ENCODE results near the gene BCKDHB. TPM values are rescaled to one million over a fixed set of nuclear protein-coding genes. Genes with fewer than 3 reads are reported as not detected.

Gene BCKDHB
- polyA plus RNA-seq, 2 of the 4 experiments (the other 2 are of a cell fraction): 7.7 to 15.0 TPM

DNA sequence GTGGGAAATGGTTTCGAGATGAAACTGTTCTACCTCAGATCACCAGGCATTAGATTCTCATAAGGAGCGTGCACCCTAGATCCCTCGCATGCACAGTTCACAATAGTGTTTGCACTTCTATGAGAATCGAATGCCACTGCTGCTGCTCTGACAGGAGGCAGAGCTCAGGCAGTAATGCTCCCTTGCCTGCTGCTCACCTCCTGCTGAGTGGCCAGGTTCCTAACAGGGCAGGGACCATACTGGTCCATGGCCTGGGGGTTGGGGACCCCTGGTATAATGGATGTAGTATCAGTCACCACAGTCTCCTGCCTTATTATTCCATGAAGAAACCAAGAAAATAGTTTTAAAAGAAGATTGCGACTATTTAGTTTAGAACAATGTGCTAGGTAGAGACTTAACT is 127.5 kb downstream of the BCKDHB start:
- POLR2A ChIA-PET: no interaction called here
- CTCF ChIA-PET: interaction anchor here (1.2 kb wide), 1 partner anchor 19 kb away, joined by 3 read pairs; no protein-coding TSS in a partner anchor
- H3K9me3 ChIP-seq: no peaks in the 10 kb centered on the region
- ATAC-seq (no peak), DNase-seq (ENCODE audit: low read depth in 1 of 2, low spot score in 1 of 2) (no peak), FAIRE-seq (no peak)
- WGBS (ENCODE audit: missing lambda C conversion rate): 85% methylated on average over 4 of the region's 5 CpGs
- no peak overlapping the region for H3K4me3 ChIP-seq
- no peak for TF ChIP-seq TP53 (CRISPR knock-in tag; IDR thresholded peaks at IDR 0.05)
- TF ChIP-seq FOSL2 (IDR thresholded peaks at IDR 0.05): no peak
- TF ChIP-seq FOSL2 (CRISPR knock-in tag; IDR thresholded peaks at IDR 0.05): no peak
- TF ChIP-seq PHF8 (IDR thresholded peaks at IDR 0.05; ENCODE audit: borderline replicate concordance, low read depth): no peak
- TF ChIP-seq NFE2L2 (conservative IDR thresholded peaks at IDR 0.05; ENCODE audit: low read length): no peak
- TF ChIP-seq ZNF302 (CRISPR knock-in tag; IDR thresholded peaks at IDR 0.05): no peak
- TF ChIP-seq RNF2 (IDR thresholded peaks at IDR 0.05; ENCODE audit: borderline replicate concordance, low read depth): no peak
- TF ChIP-seq, protein P1, sequence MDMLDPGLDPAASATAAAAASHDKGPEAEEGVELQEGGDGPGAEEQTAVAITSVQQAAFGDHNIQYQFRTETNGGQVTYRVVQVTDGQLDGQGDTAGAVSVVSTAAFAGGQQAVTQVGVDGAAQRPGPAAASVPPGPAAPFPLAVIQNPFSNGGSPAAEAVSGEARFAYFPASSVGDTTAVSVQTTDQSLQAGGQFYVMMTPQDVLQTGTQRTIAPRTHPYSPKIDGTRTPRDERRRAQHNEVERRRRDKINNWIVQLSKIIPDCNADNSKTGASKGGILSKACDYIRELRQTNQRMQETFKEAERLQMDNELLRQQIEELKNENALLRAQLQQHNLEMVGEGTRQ (IDR thresholded peaks at IDR 0.05): no peak
- TF ChIP-seq GATA3 (IDR thresholded peaks at IDR 0.05; ENCODE audit: borderline replicate concordance): no peak
- TF ChIP-seq POLR2AphosphoS2 (conservative IDR thresholded peaks at IDR 0.05; ENCODE audit: low read length): no peak
- no peak for TF ChIP-seq EHF (CRISPR knock-in tag; IDR thresholded peaks at IDR 0.05)
- no peak for TF ChIP-seq HOXA7 (CRISPR knock-in tag; IDR thresholded peaks at IDR 0.05)
- no peak for TF ChIP-seq CBX2 (IDR thresholded peaks at IDR 0.05; ENCODE audit: borderline replicate concordance, low read depth)
- no peak for TF ChIP-seq FOXS1 (CRISPR knock-in tag; IDR thresholded peaks at IDR 0.05)
- no peak for TF ChIP-seq CHD2 (IDR thresholded peaks at IDR 0.05; ENCODE audit: low read length, partially characterized antibody)
- no peak overlapping the region for H3K4me2 ChIP-seq
- no peaks in the 10 kb centered on the region for H3K4me1 ChIP-seq
- no peak overlapping the region for H3K27ac ChIP-seq

DNA sequence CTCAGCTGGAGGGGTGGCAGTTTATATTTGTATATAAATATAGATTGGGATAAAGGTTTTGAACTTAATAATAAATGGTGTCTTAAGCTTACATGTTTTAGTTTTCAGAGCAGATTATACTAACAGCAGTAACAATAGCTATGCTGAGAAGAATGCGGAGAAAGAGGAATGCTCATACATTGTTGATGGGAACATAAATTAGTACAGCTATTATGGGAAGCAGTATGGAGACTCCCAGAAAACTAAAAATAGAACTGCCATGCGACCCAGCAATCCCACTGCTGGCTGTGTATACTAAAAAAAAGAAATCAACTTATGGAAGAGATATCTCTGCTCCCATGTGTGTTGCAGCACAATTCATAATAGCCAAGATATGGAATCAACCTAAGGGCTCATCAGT is 127.9 kb downstream of the BCKDHB start:
- no peaks in the 10 kb centered on the region for H3K4me1 ChIP-seq
- no peaks in the 10 kb centered on the region for H3K9me3 ChIP-seq
- no peak overlapping the region for H3K4me2 ChIP-seq
- TF ChIP-seq SREBF2 (IDR thresholded peaks at IDR 0.05) (no peak), HEYL (CRISPR knock-in tag; IDR thresholded peaks at IDR 0.05) (no peak), RCOR1 (IDR thresholded peaks at IDR 0.05; ENCODE audit: low read depth, low read length) (no peak), RNF2 (IDR thresholded peaks at IDR 0.05; ENCODE audit: borderline replicate concordance, low read depth) (no peak), JUN (IDR thresholded peaks at IDR 0.05) (no peak)
- TF ChIP-seq, protein P2, sequence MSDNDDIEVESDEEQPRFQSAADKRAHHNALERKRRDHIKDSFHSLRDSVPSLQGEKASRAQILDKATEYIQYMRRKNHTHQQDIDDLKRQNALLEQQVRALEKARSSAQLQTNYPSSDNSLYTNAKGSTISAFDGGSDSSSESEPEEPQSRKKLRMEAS (IDR thresholded peaks at IDR 0.05): no peak
- FAIRE-seq (no peak), DNase-seq (ENCODE audit: low read depth in 1 of 2, low spot score in 1 of 2) (no peak), ATAC-seq (no peak)
- POLR2A ChIA-PET: no interaction called here
- no peak overlapping the region for H3K4me3 ChIP-seq
- CTCF ChIA-PET: interaction anchor here (0.6 to 1.2 kb wide), 2 partner anchors 20 to 255 kb away, joined by 3 read pairs; no protein-coding TSS in a partner anchor
- no peak overlapping the region for H3K27ac ChIP-seq
- WGBS (ENCODE audit: missing lambda C conversion rate): 69% methylated on average over 2 of the region's 2 CpGs

DNA sequence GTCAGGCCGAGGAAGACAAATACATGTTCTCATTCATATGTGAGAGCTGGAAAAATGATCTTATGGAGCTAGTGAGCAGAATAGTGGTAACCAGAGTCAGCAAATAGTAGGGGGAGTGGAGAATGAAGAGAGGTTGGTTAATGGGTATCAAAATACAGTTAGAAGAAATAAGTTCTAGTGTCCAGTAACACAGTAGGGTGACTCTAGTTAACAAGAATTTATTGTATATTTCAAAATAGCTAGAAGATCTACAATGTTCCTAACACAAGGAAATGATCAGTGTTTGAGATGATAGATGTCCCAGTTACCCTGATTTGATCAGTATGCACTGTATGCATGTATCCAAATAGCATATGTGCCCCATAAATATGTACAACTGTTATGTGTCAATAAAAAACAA is 128.4 kb downstream of the BCKDHB start:
- WGBS (ENCODE audit: missing lambda C conversion rate): 81% methylated on average over 1 of the region's 1 CpG
- TF ChIP-seq SMC3 (IDR thresholded peaks at IDR 0.05) (no peak), POLR2AphosphoS2 (conservative IDR thresholded peaks at IDR 0.05; ENCODE audit: low read length) (no peak), RNF2 (IDR thresholded peaks at IDR 0.05; ENCODE audit: borderline replicate concordance, low read depth) (no peak), ZSCAN20 (CRISPR knock-in tag; IDR thresholded peaks at IDR 0.05) (no peak), RCOR1 (IDR thresholded peaks at IDR 0.05; ENCODE audit: low read depth, low read length) (no peak), POLR2A (IDR thresholded peaks at IDR 0.05; ENCODE audit: low read length) (no peak), NR3C1 (IDR thresholded peaks at IDR 0.05) (no peak), BHLHE40 (IDR thresholded peaks at IDR 0.05; ENCODE audit: low read depth, low read length) (no peak), PHF8 (IDR thresholded peaks at IDR 0.05; ENCODE audit: borderline replicate concordance, low read depth) (no peak), TFCP2L1 (CRISPR knock-in tag; IDR thresholded peaks at IDR 0.05) (no peak)
- TF ChIP-seq, protein P3, sequence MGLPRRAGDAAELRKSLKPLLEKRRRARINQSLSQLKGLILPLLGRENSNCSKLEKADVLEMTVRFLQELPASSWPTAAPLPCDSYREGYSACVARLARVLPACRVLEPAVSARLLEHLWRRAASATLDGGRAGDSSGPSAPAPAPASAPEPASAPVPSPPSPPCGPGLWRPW (IDR thresholded peaks at IDR 0.05): no peak
- TF ChIP-seq, protein P4, sequence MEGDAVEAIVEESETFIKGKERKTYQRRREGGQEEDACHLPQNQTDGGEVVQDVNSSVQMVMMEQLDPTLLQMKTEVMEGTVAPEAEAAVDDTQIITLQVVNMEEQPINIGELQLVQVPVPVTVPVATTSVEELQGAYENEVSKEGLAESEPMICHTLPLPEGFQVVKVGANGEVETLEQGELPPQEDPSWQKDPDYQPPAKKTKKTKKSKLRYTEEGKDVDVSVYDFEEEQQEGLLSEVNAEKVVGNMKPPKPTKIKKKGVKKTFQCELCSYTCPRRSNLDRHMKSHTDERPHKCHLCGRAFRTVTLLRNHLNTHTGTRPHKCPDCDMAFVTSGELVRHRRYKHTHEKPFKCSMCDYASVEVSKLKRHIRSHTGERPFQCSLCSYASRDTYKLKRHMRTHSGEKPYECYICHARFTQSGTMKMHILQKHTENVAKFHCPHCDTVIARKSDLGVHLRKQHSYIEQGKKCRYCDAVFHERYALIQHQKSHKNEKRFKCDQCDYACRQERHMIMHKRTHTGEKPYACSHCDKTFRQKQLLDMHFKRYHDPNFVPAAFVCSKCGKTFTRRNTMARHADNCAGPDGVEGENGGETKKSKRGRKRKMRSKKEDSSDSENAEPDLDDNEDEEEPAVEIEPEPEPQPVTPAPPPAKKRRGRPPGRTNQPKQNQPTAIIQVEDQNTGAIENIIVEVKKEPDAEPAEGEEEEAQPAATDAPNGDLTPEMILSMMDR (IDR thresholded peaks at IDR 0.05): no peak
- TF ChIP-seq, protein P5, sequence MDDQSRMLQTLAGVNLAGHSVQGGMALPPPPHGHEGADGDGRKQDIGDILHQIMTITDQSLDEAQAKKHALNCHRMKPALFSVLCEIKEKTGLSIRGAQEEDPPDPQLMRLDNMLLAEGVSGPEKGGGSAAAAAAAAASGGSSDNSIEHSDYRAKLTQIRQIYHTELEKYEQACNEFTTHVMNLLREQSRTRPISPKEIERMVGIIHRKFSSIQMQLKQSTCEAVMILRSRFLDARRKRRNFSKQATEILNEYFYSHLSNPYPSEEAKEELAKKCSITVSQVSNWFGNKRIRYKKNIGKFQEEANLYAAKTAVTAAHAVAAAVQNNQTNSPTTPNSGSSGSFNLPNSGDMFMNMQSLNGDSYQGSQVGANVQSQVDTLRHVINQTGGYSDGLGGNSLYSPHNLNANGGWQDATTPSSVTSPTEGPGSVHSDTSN (IDR thresholded peaks at IDR 0.05): no peak
- ChIA-PET POLR2A (no interaction called here), CTCF (interaction anchor here (0.6 to 1.2 kb wide), 2 partner anchors 20 to 254 kb away, joined by 3 read pairs; no protein-coding TSS in a partner anchor)
- no peaks in the 10 kb centered on the region for H3K4me1 ChIP-seq
- no peak overlapping the region for H3K27ac ChIP-seq
- H3K4me3 ChIP-seq: no peak overlapping the region
- no peak overlapping the region for H3K4me2 ChIP-seq
- ATAC-seq (no peak), FAIRE-seq (no peak), DNase-seq (ENCODE audit: low read depth in 1 of 2, low spot score in 1 of 2) (no peak)
- H3K9me3 ChIP-seq: no peaks in the 10 kb centered on the region

Measured in A549 (cell line).